Endothelial cell of umbilical vein (primary cell): ENCODE data around the gene SNAPIN.

Source experiments
- CTCF ChIP-seq, 2 donors: IDR thresholded peaks; 1 replicate in 1 of 2; 2 replicates in 1 of 2; pipeline ENCODE4 v1.5.1; 2011; ENCODE audit warnings: low read length in 2 of 2, mild to moderate bottlenecking in 2 of 2, moderate library complexity in 2 of 2, control low read depth in 1 of 2, inconsistent platforms in 1 of 2, low read depth in 1 of 2; ENCODE audit not compliant: insufficient read depth in 1 of 2; ENCODE audit errors: extremely low read depth in 1 of 2
- EZH2 ChIP-seq: IDR thresholded peaks from 2 replicates; pipeline ENCODE4 v1.6.1; 2012; ENCODE audit warnings: borderline replicate concordance, low read depth, mild to moderate bottlenecking, moderate library complexity, low read length, inconsistent platforms; ENCODE audit not compliant: severe bottlenecking
- FOS ChIP-seq: IDR thresholded peaks from 2 replicates; pipeline ENCODE4 v1.6.1; 2011; ENCODE audit warnings: mild to moderate bottlenecking, low read length, moderate library complexity, borderline replicate concordance; ENCODE audit not compliant: insufficient read depth
- GATA2 ChIP-seq: IDR thresholded peaks from 2 replicates; pipeline ENCODE4 v1.7.0; 2011; ENCODE audit warnings: low read depth, mild to moderate bottlenecking, moderate library complexity, mixed read lengths, low read length; ENCODE audit not compliant: insufficient read length, insufficient read depth
- JUN ChIP-seq: IDR thresholded peaks from 2 replicates; pipeline ENCODE4 v1.6.1; 2011; ENCODE audit warnings: borderline replicate concordance, low read depth; ENCODE audit not compliant: insufficient read length, insufficient read depth
- MAX ChIP-seq: IDR thresholded peaks from 2 replicates; pipeline ENCODE4 v1.6.1; 2011; ENCODE audit not compliant: insufficient read depth, insufficient read length
- MYC ChIP-seq: IDR thresholded peaks from one replicate; pipeline ENCODE4 v1.6.1; 2011; ENCODE audit warnings: mild to moderate bottlenecking, low read depth, low read length
- POLR2A ChIP-seq: IDR thresholded peaks from 2 replicates; pipeline ENCODE4 v1.6.1; 2012; ENCODE audit warnings: low read depth, mild to moderate bottlenecking, control low read depth, low read length
- POLR2AphosphoS5 ChIP-seq: IDR thresholded peaks from 2 replicates; pipeline ENCODE4 v1.6.1; 2012; ENCODE audit warnings: low read depth, mild to moderate bottlenecking, control low read depth, low read length, moderate library complexity; ENCODE audit not compliant: insufficient read depth

- TF ChIP-seq EZH2 (no peak), CTCF (IDR thresholded peaks at IDR 0.05; ENCODE audit: extremely low read depth in 1 of 2, insufficient read depth in 1 of 2, low read depth in 1 of 2, low read length in 2 of 2) (no peak), MAX (no peak), POLR2A (no peak), GATA2 (no peak), POLR2AphosphoS5 (no peak), JUN (no peak), FOS (no peak), MYC (no peak)
Observed at GRCh38 chr1:153614906-153615305, 43.6 kb upstream of the SNAPIN start.
